ENCODE results near the gene CNST.
"Not testable (repeated sequence)": the region's sequence is repeated elsewhere in the genome, so short reads cannot be mapped to it uniquely, and the experiment has no call there.

CNST gene

DNA sequence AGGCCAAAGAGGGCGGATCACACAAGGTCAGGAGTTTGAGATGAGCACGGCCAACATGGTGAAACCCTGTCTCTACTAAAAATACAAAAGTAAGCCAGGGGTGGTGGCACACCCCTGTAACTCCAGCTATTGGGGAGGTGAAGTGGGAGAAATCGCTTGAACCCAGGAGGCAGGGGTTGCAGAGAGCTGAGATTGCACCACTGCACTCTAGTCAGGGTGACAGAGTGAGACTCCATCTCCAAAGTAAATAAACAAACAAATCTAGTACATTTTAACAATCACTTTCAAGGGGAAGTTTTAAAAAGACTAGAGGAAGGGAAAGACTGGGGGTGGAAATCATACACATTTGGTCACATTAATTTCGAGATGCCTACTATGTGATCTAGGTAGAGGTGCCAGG is 6.9 kb upstream of the CNST start:
- Histone ChIP-seq H3K36me3 (ENCODE audit: control insufficient read depth, insufficient read depth, low read length, severe bottlenecking) (peaks cover 55% of the 10 kb centered on the region), H3K27me3 (replicated peaks; ENCODE audit: control insufficient read depth, insufficient read depth, low read length) (no peaks in the 10 kb centered on the region), H3K9ac (ENCODE audit: low read length) (no peak overlapping the region), H3K4me3 (ENCODE audit: low read length) (no peak overlapping the region), H3K9me3 (ENCODE audit: control insufficient read depth, low read length) (no peaks in the 10 kb centered on the region), H3K4me1 (ENCODE audit: control insufficient read depth, insufficient read depth, low read length) (peaks cover 5% of the 10 kb centered on the region)
- no peak for DNase-seq (ENCODE audit: low read depth)

DNA sequence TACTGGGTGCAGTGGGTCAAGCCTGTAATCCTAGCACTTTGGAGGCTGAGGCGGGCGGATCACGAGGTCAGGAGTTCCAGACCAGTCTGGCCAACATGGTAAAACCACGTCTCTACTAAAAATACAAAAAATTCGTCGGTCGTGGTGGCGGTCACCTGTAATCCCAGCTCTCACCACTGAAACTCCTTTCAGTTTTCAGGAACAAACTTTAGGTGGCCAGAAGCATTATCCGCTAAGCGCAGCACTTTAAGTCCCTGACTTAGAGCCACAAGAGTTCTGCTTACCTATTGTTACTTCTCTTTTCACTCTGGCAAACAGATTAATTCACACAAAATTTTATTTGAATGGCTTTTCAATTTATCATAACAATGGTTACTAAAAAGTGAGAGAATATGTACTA is 5.4 kb upstream of the CNST start:
- not testable (repeated sequence) for H3K4me3 ChIP-seq (ENCODE audit: low read length); H3K27me3 ChIP-seq (replicated peaks; ENCODE audit: control insufficient read depth, insufficient read depth, low read length); H3K9me3 ChIP-seq (ENCODE audit: control insufficient read depth, low read length); H3K9ac ChIP-seq (ENCODE audit: low read length); DNase-seq (ENCODE audit: low read depth)
- peaks cover 12% of the 10 kb centered on the region for H3K4me1 ChIP-seq (ENCODE audit: control insufficient read depth, insufficient read depth, low read length)
- peaks cover 40% of the 10 kb centered on the region for H3K36me3 ChIP-seq (ENCODE audit: control insufficient read depth, insufficient read depth, low read length, severe bottlenecking)

DNA sequence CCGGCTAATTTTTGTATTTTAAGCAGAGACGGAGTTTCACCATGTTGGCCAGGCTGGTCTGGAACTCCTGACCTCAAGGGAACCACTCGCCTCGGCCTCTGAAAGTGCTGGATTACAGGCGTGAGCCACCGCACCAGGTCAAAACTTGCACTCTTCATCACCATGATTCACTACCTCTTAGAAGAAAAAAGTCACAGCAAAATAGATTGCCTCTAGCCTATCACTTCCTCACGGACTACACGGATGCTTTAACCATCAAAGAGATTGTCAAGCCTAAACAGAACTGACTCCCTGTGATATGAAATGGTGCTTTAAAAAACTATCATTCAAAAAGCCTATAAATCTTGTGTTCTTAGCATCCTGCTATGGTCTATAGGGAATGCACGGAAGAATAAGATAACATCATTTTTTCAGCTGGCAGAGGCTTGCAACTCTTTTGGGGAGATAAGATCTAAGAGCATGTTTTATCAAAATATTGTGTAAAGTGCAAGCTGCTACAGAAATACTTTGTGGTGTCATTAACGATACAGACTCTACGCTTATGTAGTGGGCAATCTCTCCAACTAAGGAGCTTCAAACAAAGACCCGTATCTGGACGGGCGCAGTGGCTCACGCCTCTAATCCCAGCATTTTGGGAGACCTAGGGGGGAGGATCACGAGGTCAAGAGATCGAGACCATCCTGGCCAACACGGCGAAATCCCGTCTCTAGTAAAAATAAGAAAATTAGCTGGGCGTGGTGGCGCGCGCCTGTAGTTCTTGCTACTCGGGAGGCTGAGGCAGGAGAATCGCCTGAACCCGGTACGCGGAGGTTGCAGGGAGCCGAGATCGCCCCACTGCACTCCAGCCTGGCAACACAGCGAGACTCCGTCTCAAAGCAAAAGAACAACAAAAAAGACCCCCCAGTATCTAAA is 1.2 kb upstream of the CNST start:
- Histone ChIP-seq H3K9me3 (ENCODE audit: control insufficient read depth, low read length) (no peaks in the 10 kb centered on the region), H3K9ac (ENCODE audit: low read length) (peak overlapping the region; percentile 94), H3K36me3 (ENCODE audit: control insufficient read depth, insufficient read depth, low read length, severe bottlenecking) (peaks cover 9% of the 10 kb centered on the region), H3K4me1 (ENCODE audit: control insufficient read depth, insufficient read depth, low read length) (peaks cover 33% of the 10 kb centered on the region), H3K4me3 (ENCODE audit: low read length) (peak overlapping the region; percentile 99), H3K27me3 (replicated peaks; ENCODE audit: control insufficient read depth, insufficient read depth, low read length) (no peaks in the 10 kb centered on the region)
- DNase-seq (ENCODE audit: low read depth): no peak

DNA sequence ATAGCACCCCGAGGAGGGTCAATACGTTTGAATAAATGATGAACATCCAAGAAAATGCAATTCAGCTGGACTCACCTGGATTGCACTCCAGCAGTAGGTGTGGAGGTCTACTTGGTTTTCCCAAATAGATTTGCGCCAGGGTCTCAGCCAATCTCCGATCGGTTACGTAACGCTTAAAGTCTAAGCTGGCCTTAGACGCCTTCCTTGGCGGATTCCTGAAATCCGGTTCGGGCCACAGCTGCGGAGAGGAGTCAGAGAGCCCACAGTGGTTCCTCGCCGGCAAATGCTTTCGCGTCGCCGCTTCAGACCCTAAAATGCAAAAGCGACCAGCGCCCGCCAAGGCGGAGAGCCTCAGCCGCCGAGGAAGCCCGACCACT is 517 bp upstream of the CNST start:
- Histone ChIP-seq H3K9ac (ENCODE audit: low read length) (peak overlapping the region; percentile 94), H3K4me3 (ENCODE audit: low read length) (peak overlapping the region; percentile 99), H3K4me1 (ENCODE audit: control insufficient read depth, insufficient read depth, low read length) (peaks cover 37% of the 10 kb centered on the region), H3K36me3 (ENCODE audit: control insufficient read depth, insufficient read depth, low read length, severe bottlenecking) (peaks cover 4% of the 10 kb centered on the region), H3K27me3 (replicated peaks; ENCODE audit: control insufficient read depth, insufficient read depth, low read length) (no peaks in the 10 kb centered on the region), H3K9me3 (ENCODE audit: control insufficient read depth, low read length) (no peaks in the 10 kb centered on the region)
- no peak for DNase-seq (ENCODE audit: low read depth)

DNA sequence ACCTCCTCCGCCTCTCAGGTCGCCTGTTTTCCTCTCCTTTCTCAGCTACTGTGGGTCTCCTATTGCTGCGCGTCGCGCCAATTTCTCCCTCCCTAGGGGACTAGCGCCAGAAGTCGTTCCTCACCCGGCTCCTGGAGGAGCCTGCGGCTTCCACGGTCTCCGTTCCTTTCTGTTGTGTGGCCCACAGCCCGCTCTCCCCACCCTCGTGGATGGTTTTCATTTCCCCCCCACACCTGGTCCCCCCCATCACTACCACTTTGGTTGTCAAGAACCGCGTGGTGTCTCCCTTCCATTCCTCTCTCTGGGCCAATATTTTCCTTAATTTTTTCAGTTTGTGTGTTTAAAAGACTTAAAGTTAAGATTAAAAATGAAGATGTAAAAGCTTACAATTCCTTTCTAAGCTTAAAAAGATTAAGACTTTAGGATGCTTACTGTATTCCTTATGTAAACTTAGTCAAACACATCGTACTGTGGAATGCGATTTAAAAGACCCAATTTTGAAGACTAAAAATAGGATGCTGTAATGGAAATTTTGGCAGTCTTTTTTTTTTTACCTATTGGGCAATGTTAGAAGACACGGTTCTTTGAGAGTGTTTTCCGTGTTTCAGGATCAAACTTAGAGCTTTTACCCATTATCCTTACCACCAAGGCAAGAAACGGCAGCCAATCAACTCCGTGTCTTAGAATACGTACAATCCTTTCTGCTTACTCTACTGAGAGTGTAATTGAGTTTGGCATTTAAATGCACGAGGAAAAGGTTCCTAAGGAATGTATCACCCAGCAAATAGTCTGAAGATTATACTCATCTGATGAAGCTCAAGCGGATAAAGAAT is 773 bp downstream of the CNST start:
- Histone ChIP-seq H3K9ac (ENCODE audit: low read length) (peak overlapping the region; percentile 94), H3K9me3 (ENCODE audit: control insufficient read depth, low read length) (no peaks in the 10 kb centered on the region), H3K4me1 (ENCODE audit: control insufficient read depth, insufficient read depth, low read length) (peaks cover 41% of the 10 kb centered on the region), H3K4me3 (ENCODE audit: low read length) (peak overlapping the region; percentile 99), H3K36me3 (ENCODE audit: control insufficient read depth, insufficient read depth, low read length, severe bottlenecking) (peaks cover 4% of the 10 kb centered on the region), H3K27me3 (replicated peaks; ENCODE audit: control insufficient read depth, insufficient read depth, low read length) (no peaks in the 10 kb centered on the region)
- DNase-seq (ENCODE audit: low read depth): peak; percentile 91

DNA sequence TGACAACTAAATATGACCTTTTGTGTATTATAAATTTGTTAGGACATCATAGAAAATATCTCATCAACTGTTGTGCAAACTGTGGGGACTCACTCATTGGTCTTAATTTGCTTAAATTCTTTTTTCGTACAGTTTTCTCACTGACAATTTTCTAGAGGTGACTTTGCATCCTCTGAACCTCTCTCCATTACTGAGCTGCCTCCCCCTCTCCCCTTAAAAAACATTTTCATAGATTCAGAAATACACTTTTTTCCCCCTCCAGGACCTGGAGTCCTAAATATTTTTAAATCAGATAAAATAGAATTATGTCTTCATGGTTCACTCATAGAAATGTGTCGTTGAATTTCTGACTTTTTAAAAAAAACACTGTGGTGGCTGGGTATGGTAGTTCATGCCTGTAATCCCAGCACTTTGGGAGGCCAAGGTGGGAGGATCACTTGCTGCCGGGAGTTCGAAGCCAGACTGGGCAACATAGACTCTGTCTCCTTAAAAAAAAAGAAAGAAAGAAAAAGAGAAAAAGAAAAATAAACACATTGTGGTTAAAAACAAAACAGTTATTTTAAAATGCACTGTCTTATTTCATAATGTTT is 1.5 kb downstream of the CNST start:
- Histone ChIP-seq H3K27me3 (replicated peaks; ENCODE audit: control insufficient read depth, insufficient read depth, low read length) (no peaks in the 10 kb centered on the region), H3K4me3 (ENCODE audit: low read length) (peak overlapping the region; percentile 99)
- no peak for DNase-seq (ENCODE audit: low read depth)

DNA sequence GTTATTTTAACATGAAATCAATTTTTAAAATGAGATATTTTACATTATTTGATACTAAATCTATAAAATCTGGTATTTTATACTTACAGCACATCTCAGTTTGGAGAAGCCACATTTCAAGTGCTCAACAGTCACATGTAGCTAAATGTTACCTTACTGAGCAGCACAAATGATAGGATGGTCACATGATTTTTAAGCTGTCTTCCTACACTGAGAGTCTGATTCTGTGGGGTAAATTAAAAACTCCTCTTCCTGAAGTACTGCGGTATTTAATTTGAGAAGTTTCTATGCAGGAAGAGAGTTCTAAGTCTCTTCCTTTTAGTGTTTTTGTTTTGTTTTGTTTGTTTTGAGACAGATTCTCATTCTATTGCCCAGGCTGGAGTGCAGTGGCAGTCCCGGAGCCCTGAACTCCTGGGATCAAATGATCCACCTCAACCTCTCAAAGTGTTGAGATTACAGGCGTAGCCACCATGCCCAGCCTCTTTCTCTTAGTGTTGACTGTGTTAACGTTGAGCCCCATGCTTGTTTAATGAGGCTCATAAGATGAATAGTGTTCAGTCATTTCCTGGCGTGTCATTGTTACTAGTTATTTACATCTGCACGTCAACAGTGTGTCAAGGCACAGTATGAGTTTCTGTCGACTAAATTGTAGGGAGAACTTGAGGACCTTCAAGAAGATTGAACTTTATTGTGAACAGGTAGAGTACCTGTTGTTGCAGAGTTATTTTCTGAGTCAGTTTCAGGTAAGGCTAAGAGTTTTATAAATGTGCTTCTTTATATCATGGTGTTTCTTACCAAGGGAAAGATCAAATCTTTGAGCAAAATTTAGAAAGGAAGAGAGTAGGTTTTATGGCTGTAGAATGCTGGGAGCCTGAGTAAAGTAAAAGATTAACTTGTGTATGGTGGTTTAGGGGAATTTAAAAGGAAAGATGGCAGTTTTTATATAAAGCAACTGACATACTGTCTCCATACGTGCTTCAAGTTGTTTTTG is 3.3 kb downstream of the CNST start:
- no peak overlapping the region for H3K4me3 ChIP-seq (ENCODE audit: low read length)
- peaks cover 47% of the 10 kb centered on the region for H3K4me1 ChIP-seq (ENCODE audit: control insufficient read depth, insufficient read depth, low read length)
- DNase-seq (ENCODE audit: low read depth): no peak
- H3K9me3 ChIP-seq (ENCODE audit: control insufficient read depth, low read length): no peaks in the 10 kb centered on the region
- no peaks in the 10 kb centered on the region for H3K27me3 ChIP-seq (replicated peaks; ENCODE audit: control insufficient read depth, insufficient read depth, low read length)
- no peaks in the 10 kb centered on the region for H3K36me3 ChIP-seq (ENCODE audit: control insufficient read depth, insufficient read depth, low read length, severe bottlenecking)
- H3K9ac ChIP-seq (ENCODE audit: low read length): no peak overlapping the region

More for the DNA sequence above, 1.5 kb downstream of the CNST start:
- H3K9ac ChIP-seq (ENCODE audit: low read length): peak overlapping the region; percentile 94
- H3K36me3 ChIP-seq (ENCODE audit: control insufficient read depth, insufficient read depth, low read length, severe bottlenecking): peaks cover 4% of the 10 kb centered on the region
- H3K4me1 ChIP-seq (ENCODE audit: control insufficient read depth, insufficient read depth, low read length): peaks cover 43% of the 10 kb centered on the region
- no peaks in the 10 kb centered on the region for H3K9me3 ChIP-seq (ENCODE audit: control insufficient read depth, low read length)

DNA sequence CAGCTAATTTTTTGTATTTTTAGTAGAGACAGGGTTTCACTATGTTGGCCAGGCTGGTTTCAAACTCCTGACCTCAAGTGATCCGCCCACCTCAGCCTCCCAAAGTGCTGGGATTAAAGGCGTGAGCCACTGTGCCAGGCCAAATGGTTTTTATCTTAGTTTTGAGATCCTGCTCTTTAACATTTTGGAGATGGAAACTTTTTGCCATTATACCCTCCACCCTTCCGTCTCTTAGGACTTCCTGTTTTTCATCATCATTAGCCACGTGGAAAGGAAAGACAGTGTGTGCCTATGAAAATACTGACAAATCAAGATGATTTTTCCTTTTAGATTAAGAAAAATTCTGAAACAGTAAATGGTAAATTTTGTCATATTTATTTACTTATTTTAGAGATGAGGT is 5.1 kb downstream of the CNST start:
- H3K9ac ChIP-seq (ENCODE audit: low read length); DNase-seq (ENCODE audit: low read depth); H3K4me3 ChIP-seq (ENCODE audit: low read length); H3K9me3 ChIP-seq (ENCODE audit: control insufficient read depth, low read length); H3K36me3 ChIP-seq (ENCODE audit: control insufficient read depth, insufficient read depth, low read length, severe bottlenecking); H3K27me3 ChIP-seq (replicated peaks; ENCODE audit: control insufficient read depth, insufficient read depth, low read length): not testable (repeated sequence)
- peaks cover 42% of the 10 kb centered on the region for H3K4me1 ChIP-seq (ENCODE audit: control insufficient read depth, insufficient read depth, low read length)

DNA sequence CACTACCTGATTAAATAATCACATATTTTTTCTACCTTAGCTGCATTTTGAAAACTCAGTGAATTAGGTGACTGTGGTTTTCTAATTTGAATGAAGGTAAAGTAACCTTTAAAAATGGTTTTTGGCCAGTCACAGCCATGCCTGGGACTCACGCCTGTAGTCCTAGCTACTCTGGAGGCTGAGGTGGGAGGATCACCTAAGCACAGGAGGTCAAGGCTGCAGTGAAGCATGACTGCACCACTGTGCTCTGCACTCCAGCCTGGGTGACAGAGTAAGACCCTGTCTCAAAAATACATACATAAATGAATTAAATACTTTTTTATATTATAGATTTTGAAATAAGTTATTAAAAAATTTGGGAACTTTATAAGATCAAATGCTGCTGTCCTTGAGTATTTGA is 5.7 kb downstream of the CNST start:
- H3K27me3 ChIP-seq (replicated peaks; ENCODE audit: control insufficient read depth, insufficient read depth, low read length): no peaks in the 10 kb centered on the region
- H3K4me3 ChIP-seq (ENCODE audit: low read length): no peak overlapping the region
- H3K4me1 ChIP-seq (ENCODE audit: control insufficient read depth, insufficient read depth, low read length): peaks cover 42% of the 10 kb centered on the region
- H3K36me3 ChIP-seq (ENCODE audit: control insufficient read depth, insufficient read depth, low read length, severe bottlenecking): no peaks in the 10 kb centered on the region
- no peaks in the 10 kb centered on the region for H3K9me3 ChIP-seq (ENCODE audit: control insufficient read depth, low read length)
- no peak overlapping the region for H3K9ac ChIP-seq (ENCODE audit: low read length)
- DNase-seq (ENCODE audit: low read depth): no peak

DNA sequence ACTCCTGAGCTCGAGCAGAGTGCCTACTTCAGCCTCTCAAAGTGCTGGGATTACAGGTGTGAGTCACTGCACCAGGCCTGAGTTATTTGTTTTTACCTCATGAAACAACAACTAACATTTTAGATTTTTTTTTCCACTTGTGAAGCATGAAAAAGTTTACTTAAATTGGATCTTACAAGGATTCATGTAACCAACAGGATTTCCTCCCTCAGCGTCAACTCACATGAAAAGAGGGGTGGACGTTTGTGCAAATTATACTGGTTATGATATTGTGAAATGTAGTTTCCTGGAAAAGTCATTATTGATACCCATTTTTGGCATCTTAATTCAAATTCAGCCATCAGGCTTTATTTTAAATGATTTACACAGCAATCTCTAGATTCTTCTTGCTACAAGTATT is 6.5 kb downstream of the CNST start:
- Histone ChIP-seq H3K4me1 (ENCODE audit: control insufficient read depth, insufficient read depth, low read length) (peaks cover 38% of the 10 kb centered on the region), H3K9me3 (ENCODE audit: control insufficient read depth, low read length) (no peaks in the 10 kb centered on the region), H3K27me3 (replicated peaks; ENCODE audit: control insufficient read depth, insufficient read depth, low read length) (no peaks in the 10 kb centered on the region), H3K36me3 (ENCODE audit: control insufficient read depth, insufficient read depth, low read length, severe bottlenecking) (no peaks in the 10 kb centered on the region), H3K9ac (ENCODE audit: low read length) (no peak overlapping the region), H3K4me3 (ENCODE audit: low read length) (no peak overlapping the region)
- DNase-seq (ENCODE audit: low read depth): no peak

All from adipocyte (in vitro differentiated cells).